Measurements from ENCODE around the gene CDH13.

CDH13 gene

GRCh38 chr16:82784573-82784968 lies 157.8 kb downstream of the CDH13 start:
- Histone ChIP-seq H3K9me3 (ENCODE audit: low read depth, low read length) (no peaks in the 10 kb centered on the region), H3K4me3 (no peak overlapping the region), H3K36me3 (ENCODE audit: insufficient read depth, low read length) (no peaks in the 10 kb centered on the region), H3K9ac (ENCODE audit: insufficient read length) (no peak overlapping the region), H3K27ac (no peak overlapping the region)
- TF ChIP-seq POLR2AphosphoS5 (IDR thresholded peaks at IDR 0.05; ENCODE audit: borderline replicate concordance, low read depth, low read length), result no peak
- TF ChIP-seq FOXP2 (optimal IDR thresholded peaks at IDR 0.05; ENCODE audit: control extremely low read depth, extremely low read length, insufficient read depth), result no peak
- TF ChIP-seq EZH2 (IDR thresholded peaks at IDR 0.05), result no peak
- DNase-seq (ENCODE audit: low read depth, low spot score), result no peak

- Histone ChIP-seq H3K9ac (ENCODE audit: insufficient read length) (no peak overlapping the region), H3K36me3 (ENCODE audit: insufficient read depth, low read length) (no peaks in the 10 kb centered on the region), H3K27ac (no peak overlapping the region), H3K4me3 (no peak overlapping the region), H3K9me3 (ENCODE audit: low read depth, low read length) (no peaks in the 10 kb centered on the region)
- DNase-seq (ENCODE audit: low read depth, low spot score), result no peak
- no peak for TF ChIP-seq FOXP2 (optimal IDR thresholded peaks at IDR 0.05; ENCODE audit: control extremely low read depth, extremely low read length, insufficient read depth)
- no peak for TF ChIP-seq POLR2AphosphoS5 (IDR thresholded peaks at IDR 0.05; ENCODE audit: borderline replicate concordance, low read depth, low read length)
Measured at GRCh38 chr16:82788225-82788624, 161.5 kb downstream of the CDH13 start.

GRCh38 chr16:82788919-82789318 lies 162.2 kb downstream of the CDH13 start:
- Histone ChIP-seq H3K9me3 (ENCODE audit: low read depth, low read length) (no peaks in the 10 kb centered on the region), H3K27ac (no peak overlapping the region), H3K36me3 (ENCODE audit: insufficient read depth, low read length) (no peaks in the 10 kb centered on the region), H3K9ac (ENCODE audit: insufficient read length) (no peak overlapping the region), H3K4me3 (no peak overlapping the region)
- DNase-seq (ENCODE audit: low read depth, low spot score), result no peak
- TF ChIP-seq FOXP2 (optimal IDR thresholded peaks at IDR 0.05; ENCODE audit: control extremely low read depth, extremely low read length, insufficient read depth), result no peak
- no peak for TF ChIP-seq EZH2 (IDR thresholded peaks at IDR 0.05)
- TF ChIP-seq POLR2AphosphoS5 (IDR thresholded peaks at IDR 0.05; ENCODE audit: borderline replicate concordance, low read depth, low read length), result no peak

GRCh38 chr16:82792693-82793092 lies 165.9 kb downstream of the CDH13 start:
- H3K9ac ChIP-seq (ENCODE audit: insufficient read length), result no peak overlapping the region
- no peak for TF ChIP-seq FOXP2 (optimal IDR thresholded peaks at IDR 0.05; ENCODE audit: control extremely low read depth, extremely low read length, insufficient read depth)
- no peak for TF ChIP-seq EZH2 (IDR thresholded peaks at IDR 0.05)
- no peak for TF ChIP-seq POLR2AphosphoS5 (IDR thresholded peaks at IDR 0.05; ENCODE audit: borderline replicate concordance, low read depth, low read length)
- H3K36me3 ChIP-seq (ENCODE audit: insufficient read depth, low read length), result no peaks in the 10 kb centered on the region
- H3K27ac ChIP-seq, result no peak overlapping the region
- no peaks in the 10 kb centered on the region for H3K9me3 ChIP-seq (ENCODE audit: low read depth, low read length)
- DNase-seq (ENCODE audit: low read depth, low spot score), result no peak
- no peak overlapping the region for H3K4me3 ChIP-seq

GRCh38 chr16:82793528-82794245 lies 166.9 kb downstream of the CDH13 start:
- no peaks in the 10 kb centered on the region for H3K9me3 ChIP-seq (ENCODE audit: low read depth, low read length)
- H3K27ac ChIP-seq, result no peak overlapping the region
- H3K9ac ChIP-seq (ENCODE audit: insufficient read length), result no peak overlapping the region
- TF ChIP-seq EZH2 (IDR thresholded peaks at IDR 0.05), result no peak
- TF ChIP-seq POLR2AphosphoS5 (IDR thresholded peaks at IDR 0.05; ENCODE audit: borderline replicate concordance, low read depth, low read length), result no peak
- no peak for TF ChIP-seq FOXP2 (optimal IDR thresholded peaks at IDR 0.05; ENCODE audit: control extremely low read depth, extremely low read length, insufficient read depth)
- no peaks in the 10 kb centered on the region for H3K36me3 ChIP-seq (ENCODE audit: insufficient read depth, low read length)
- DNase-seq (ENCODE audit: low read depth, low spot score), result no peak
- H3K4me3 ChIP-seq, result no peak overlapping the region

GRCh38 chr16:82796047-82796446 lies 169.3 kb downstream of the CDH13 start:
- Histone ChIP-seq H3K4me3 (no peak overlapping the region), H3K9me3 (ENCODE audit: low read depth, low read length) (no peaks in the 10 kb centered on the region), H3K9ac (ENCODE audit: insufficient read length) (no peak overlapping the region), H3K27ac (no peak overlapping the region), H3K36me3 (ENCODE audit: insufficient read depth, low read length) (no peaks in the 10 kb centered on the region)
- no peak for DNase-seq (ENCODE audit: low read depth, low spot score)
- TF ChIP-seq EZH2 (IDR thresholded peaks at IDR 0.05) (no peak), FOXP2 (optimal IDR thresholded peaks at IDR 0.05; ENCODE audit: control extremely low read depth, extremely low read length, insufficient read depth) (no peak), POLR2AphosphoS5 (IDR thresholded peaks at IDR 0.05; ENCODE audit: borderline replicate concordance, low read depth, low read length) (no peak)

- Histone ChIP-seq H3K36me3 (ENCODE audit: insufficient read depth, low read length) (no peaks in the 10 kb centered on the region), H3K4me3 (no peak overlapping the region), H3K27ac (no peak overlapping the region), H3K9ac (ENCODE audit: insufficient read length) (no peak overlapping the region), H3K9me3 (ENCODE audit: low read depth, low read length) (no peaks in the 10 kb centered on the region)
- TF ChIP-seq FOXP2 (optimal IDR thresholded peaks at IDR 0.05; ENCODE audit: control extremely low read depth, extremely low read length, insufficient read depth), result no peak
- TF ChIP-seq EZH2 (IDR thresholded peaks at IDR 0.05), result no peak
- no peak for DNase-seq (ENCODE audit: low read depth, low spot score)
Measured at GRCh38 chr16:82801361-82801760, 174.6 kb downstream of the CDH13 start.

- no peak for TF ChIP-seq EZH2 (IDR thresholded peaks at IDR 0.05)
- no peak for TF ChIP-seq FOXP2 (optimal IDR thresholded peaks at IDR 0.05; ENCODE audit: control extremely low read depth, extremely low read length, insufficient read depth)
- no peak for TF ChIP-seq POLR2AphosphoS5 (IDR thresholded peaks at IDR 0.05; ENCODE audit: borderline replicate concordance, low read depth, low read length)
- Histone ChIP-seq H3K27ac (no peak overlapping the region), H3K9ac (ENCODE audit: insufficient read length) (no peak overlapping the region)
Measured at GRCh38 chr16:82805866-82806265, 179.1 kb downstream of the CDH13 start.

GRCh38 chr16:82807311-82807710 lies 180.5 kb downstream of the CDH13 start:
- TF ChIP-seq FOXP2 (optimal IDR thresholded peaks at IDR 0.05; ENCODE audit: control extremely low read depth, extremely low read length, insufficient read depth) (no peak), POLR2AphosphoS5 (IDR thresholded peaks at IDR 0.05; ENCODE audit: borderline replicate concordance, low read depth, low read length) (no peak), EZH2 (IDR thresholded peaks at IDR 0.05) (no peak)
- Histone ChIP-seq H3K4me3 (no peak overlapping the region), H3K9ac (ENCODE audit: insufficient read length) (no peak overlapping the region), H3K36me3 (ENCODE audit: insufficient read depth, low read length) (no peaks in the 10 kb centered on the region), H3K9me3 (ENCODE audit: low read depth, low read length) (no peaks in the 10 kb centered on the region), H3K27ac (no peak overlapping the region)
- DNase-seq (ENCODE audit: low read depth, low spot score), result no peak

More at GRCh38 chr16:82805866-82806265, 179.1 kb downstream of the CDH13 start:
- Histone ChIP-seq H3K9me3 (ENCODE audit: low read depth, low read length) (no peaks in the 10 kb centered on the region), H3K36me3 (ENCODE audit: insufficient read depth, low read length) (no peaks in the 10 kb centered on the region), H3K4me3 (no peak overlapping the region)
- no peak for DNase-seq (ENCODE audit: low read depth, low spot score)

Data from SK-N-MC (cell line).